GM12801 (cell line): ENCODE data around the gene TLR9.

Experiments used
- CTCF ChIP-seq: IDR thresholded peaks from one replicate; pipeline ENCODE4 v1.5.1; 2011; ENCODE audit warnings: control low read depth; ENCODE audit not compliant: insufficient read length; ENCODE audit errors: extremely low read depth

The TLR9 gene

GRCh38 chr3:52197499-52197841, 28.0 kb downstream of the TLR9 start:
- TF ChIP-seq CTCF: no peak

- no peak for TF ChIP-seq CTCF
Measured at GRCh38 chr3:52196977-52197376, 28.5 kb downstream of the TLR9 start.

- no peak for TF ChIP-seq CTCF
Measured at GRCh38 chr3:52195823-52196331, 29.6 kb downstream of the TLR9 start.

- TF ChIP-seq CTCF: no peak
Measured at GRCh38 chr3:52195291-52195597, 30.2 kb downstream of the TLR9 start.

GRCh38 chr3:52194485-52195290, 30.8 kb downstream of the TLR9 start:
- TF ChIP-seq CTCF: no peak

- TF ChIP-seq CTCF: no peak
Measured at GRCh38 chr3:52193065-52193464, 32.4 kb downstream of the TLR9 start.

GRCh38 chr3:52191663-52192062, 33.8 kb downstream of the TLR9 start:
- no peak for TF ChIP-seq CTCF
